Esophagus squamous epithelium (tissue), 5 donors: Measurements from ENCODE around the gene DSCAML1. TPM values are rescaled to one million over a fixed set of nuclear protein-coding genes. Genes with fewer than 3 reads are reported as not detected.

ENCODE experiments used
- DNase-seq: peaks from one replicate; lab custom pipeline; 2025; lab: John Stamatoyannopoulos, UW
- H3K27ac ChIP-seq, 4 donors: fragments of 200-600 bp; sonication (generic); one replicate each; pipeline ENCODE4 v1.5.1; 2016 to 2019; ENCODE audit warnings: mild to moderate bottlenecking in 1 of 4
- H3K27me3 ChIP-seq, 4 donors: fragments of 200-600 bp; sonication (generic); 1 replicate in 3 of 4; 2 replicates in 1 of 4; pipeline versions ENCODE4 v1.5.1 to v1.6.0; 2017 to 2021; ENCODE audit warnings: antibody characterized with exemption in 1 of 4
- H3K36me3 ChIP-seq, 3 donors: fragments of 200-600 bp; sonication (generic); one replicate each; pipeline ENCODE4 v1.5.1; 2016 to 2019
- H3K4me1 ChIP-seq, 3 donors: fragments of 200-600 bp; sonication (generic); one replicate each; pipeline ENCODE4 v1.5.1; 2017 to 2019
- H3K4me3 ChIP-seq, 4 donors: fragments of 200-600 bp; sonication (generic); 1 replicate in 3 of 4; 2 replicates in 1 of 4; pipeline ENCODE4 v1.5.1; 2016 to 2019; ENCODE audit warnings: mild to moderate bottlenecking in 2 of 4, moderate library complexity in 1 of 4
- H3K9me3 ChIP-seq, 3 donors: fragments of 200-600 bp; sonication (generic); one replicate each; pipeline ENCODE4 v1.5.1; 2016 to 2019
- CTCF ChIP-seq, 6 experiments: fragments of 450-650 bp in 4 of 6; fragments of 200-600 bp in 2 of 6; sonication (generic) in 2 of 6; IDR thresholded peaks; one replicate each; pipeline ENCODE4 v1.5.1; 2016 to 2019; ENCODE audit warnings: antibody characterized with exemption in 6 of 6, mild to moderate bottlenecking in 4 of 6, moderate library complexity in 4 of 6
- POLR2A ChIP-seq, 4 donors: fragments of 450-650 bp; IDR thresholded peaks; one replicate each; pipeline ENCODE4 v1.6.1; 2017; ENCODE audit warnings: antibody characterized with exemption in 4 of 4, mild to moderate bottlenecking in 4 of 4, moderate library complexity in 3 of 4
- WGBS, 2 donors: methylation state at CpG; one replicate each; pipeline ENCODE4 v1.1.5; 2018; 5-methylcytosine and 5-hydroxymethylcytosine counted together
- intact Hi-C: fragments of 100-400 bp; cut with DNase I; formaldehyde crosslinking; loops from one replicate; pipeline ENCODE4 v1.15.0; 2022
- total RNA-seq, 4 donors: library from RNA; depleted of rRNA; stranded (reverse); fragments of >200 nt; gene quantifications; one replicate each; pipeline ENCODE4 v1.1.0, GENCODE V29; 2016
- donor health status: DM: yes; HTN: yes; CAD: no.

Gene DSCAML1
- total RNA-seq, 4 donors from 2014 or later, result 0.04 to 0.19 TPM; not detected in 2

- no peak for DNase-seq
- Histone ChIP-seq H3K36me3 (no peaks in the 10 kb centered on the region), H3K4me1 (no peaks in the 10 kb centered on the region), H3K9me3 (no peaks in the 10 kb centered on the region), H3K4me3 (no peak overlapping the region), H3K27ac (no peak overlapping the region), H3K27me3 (peaks cover 0 to 49% (median 0%) of the 10 kb centered on the region in 4 donors)
- WGBS, 2 donors, result 42 to 59% methylated on average over 6 of the region's 7 CpGs
- TF ChIP-seq POLR2A (IDR thresholded peaks at IDR 0.05) (no peak), CTCF (IDR thresholded peaks at IDR 0.05) (no peak)
- intact Hi-C loops, result no loop called here
These were observed 239.7 kb downstream of the DSCAML1 start for GRCh38 chr11:117557361-117557760.

GRCh38 chr11:117554601-117555333 lies 242.2 kb downstream of the DSCAML1 start:
- no peaks in the 10 kb centered on the region for H3K4me1 ChIP-seq
- no peaks in the 10 kb centered on the region for H3K36me3 ChIP-seq
- TF ChIP-seq POLR2A (IDR thresholded peaks at IDR 0.05) (no peak), CTCF (IDR thresholded peaks at IDR 0.05) (no peak)
- no peak overlapping the region for H3K27ac ChIP-seq
- intact Hi-C loops, result no loop called here
- no peak for DNase-seq
- H3K27me3 ChIP-seq, result peaks cover 0 to 45% (median 0%) of the 10 kb centered on the region in 4 donors
- WGBS, 2 donors, result 48 to 65% methylated on average over 7 of the region's 7 CpGs
- H3K4me3 ChIP-seq, result no peak overlapping the region
- H3K9me3 ChIP-seq, result no peaks in the 10 kb centered on the region

GRCh38 chr11:117552626-117553025 lies 244.4 kb downstream of the DSCAML1 start:
- no peak for DNase-seq
- Histone ChIP-seq H3K36me3 (no peaks in the 10 kb centered on the region), H3K9me3 (no peaks in the 10 kb centered on the region), H3K27me3 (peaks cover 0 to 29% (median 0%) of the 10 kb centered on the region in 4 donors), H3K27ac (no peak overlapping the region), H3K4me3 (no peak overlapping the region), H3K4me1 (no peaks in the 10 kb centered on the region)
- 78 to 84% methylated on average over 6 to 8 of the region's 9 CpGs for WGBS, 2 donors
- intact Hi-C loops, result no loop called here
- TF ChIP-seq CTCF (IDR thresholded peaks at IDR 0.05) (no peak), POLR2A (IDR thresholded peaks at IDR 0.05) (no peak)

- DNase-seq, result no peak
- TF ChIP-seq POLR2A (IDR thresholded peaks at IDR 0.05) (no peak), CTCF (IDR thresholded peaks at IDR 0.05) (no peak)
- Histone ChIP-seq H3K27ac (no peak overlapping the region), H3K36me3 (no peaks in the 10 kb centered on the region), H3K9me3 (no peaks in the 10 kb centered on the region), H3K4me3 (no peak overlapping the region), H3K27me3 (peaks cover 0 to 33% (median 0%) of the 10 kb centered on the region in 4 donors), H3K4me1 (no peaks in the 10 kb centered on the region)
- intact Hi-C loops, result no loop called here
- 49 to 73% methylated on average over 9 to 11 of the region's 12 CpGs for WGBS, 2 donors
These were observed 245.2 kb downstream of the DSCAML1 start for GRCh38 chr11:117551761-117552343.

GRCh38 chr11:117550466-117550865 lies 246.6 kb downstream of the DSCAML1 start:
- Histone ChIP-seq H3K27me3 (peaks cover 0 to 41% (median 0%) of the 10 kb centered on the region in 4 donors), H3K4me3 (no peak overlapping the region), H3K27ac (no peak overlapping the region), H3K36me3 (no peaks in the 10 kb centered on the region), H3K4me1 (no peaks in the 10 kb centered on the region), H3K9me3 (no peaks in the 10 kb centered on the region)
- TF ChIP-seq POLR2A (IDR thresholded peaks at IDR 0.05) (no peak), CTCF (IDR thresholded peaks at IDR 0.05) (no peak)
- WGBS, 2 donors, result 73 to 78% methylated on average over 7 of the region's 7 CpGs
- DNase-seq, result no peak
- intact Hi-C loops, result no loop called here
